ENCODE measurements around the gene PTPRU.
"Not testable (repeated sequence)": the region's sequence is repeated elsewhere in the genome, so short reads cannot be mapped to it uniquely, and the experiment has no call there.

DNA sequence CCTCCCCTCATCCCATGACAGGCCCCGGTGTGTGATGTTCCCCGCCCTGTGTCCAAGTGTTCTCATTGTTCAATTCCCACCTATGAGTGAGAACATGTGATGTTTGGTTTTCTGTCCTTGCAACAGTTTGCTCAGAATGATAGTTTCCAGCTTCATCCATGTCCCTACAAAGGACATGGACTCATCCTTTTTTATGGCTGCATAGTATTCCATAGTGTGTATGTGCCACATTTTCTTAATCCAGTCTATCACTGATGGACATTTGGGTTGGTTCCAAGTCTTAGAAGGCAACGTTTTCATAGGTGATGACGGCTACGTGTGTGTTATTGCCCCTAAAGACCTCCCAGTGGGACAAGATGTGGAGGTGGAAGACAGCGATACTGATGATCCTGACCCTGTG lies 65.4 kb downstream of the PTPRU start:
- TF ChIP-seq, protein P1, sequence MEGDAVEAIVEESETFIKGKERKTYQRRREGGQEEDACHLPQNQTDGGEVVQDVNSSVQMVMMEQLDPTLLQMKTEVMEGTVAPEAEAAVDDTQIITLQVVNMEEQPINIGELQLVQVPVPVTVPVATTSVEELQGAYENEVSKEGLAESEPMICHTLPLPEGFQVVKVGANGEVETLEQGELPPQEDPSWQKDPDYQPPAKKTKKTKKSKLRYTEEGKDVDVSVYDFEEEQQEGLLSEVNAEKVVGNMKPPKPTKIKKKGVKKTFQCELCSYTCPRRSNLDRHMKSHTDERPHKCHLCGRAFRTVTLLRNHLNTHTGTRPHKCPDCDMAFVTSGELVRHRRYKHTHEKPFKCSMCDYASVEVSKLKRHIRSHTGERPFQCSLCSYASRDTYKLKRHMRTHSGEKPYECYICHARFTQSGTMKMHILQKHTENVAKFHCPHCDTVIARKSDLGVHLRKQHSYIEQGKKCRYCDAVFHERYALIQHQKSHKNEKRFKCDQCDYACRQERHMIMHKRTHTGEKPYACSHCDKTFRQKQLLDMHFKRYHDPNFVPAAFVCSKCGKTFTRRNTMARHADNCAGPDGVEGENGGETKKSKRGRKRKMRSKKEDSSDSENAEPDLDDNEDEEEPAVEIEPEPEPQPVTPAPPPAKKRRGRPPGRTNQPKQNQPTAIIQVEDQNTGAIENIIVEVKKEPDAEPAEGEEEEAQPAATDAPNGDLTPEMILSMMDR (IDR thresholded peaks at IDR 0.05; ENCODE audit: low read depth, low read length): not testable (repeated sequence)
- TF ChIP-seq POLR2A (IDR thresholded peaks at IDR 0.05; ENCODE audit: extremely low read depth, insufficient read length): not testable (repeated sequence)
- TF ChIP-seq, protein P2, sequence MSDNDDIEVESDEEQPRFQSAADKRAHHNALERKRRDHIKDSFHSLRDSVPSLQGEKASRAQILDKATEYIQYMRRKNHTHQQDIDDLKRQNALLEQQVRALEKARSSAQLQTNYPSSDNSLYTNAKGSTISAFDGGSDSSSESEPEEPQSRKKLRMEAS (IDR thresholded peaks at IDR 0.05; ENCODE audit: low read depth, low read length): not testable (repeated sequence)
